Panc1 (cell line): ENCODE results near the gene TOR1B. TPM values are rescaled to one million over a fixed set of nuclear protein-coding genes. Genes with fewer than 3 reads are reported as not detected.
A peak's percentile ranks its signal among the peaks of the same experiment; 100 is the strongest.

Experiments
- ATAC-seq: fragments of 200-7000 bp; cut with Tn5 transposase; 2 replicates; pipeline ENCODE4 v1.9.1; 2020; ENCODE audit warnings: mild to moderate bottlenecking, moderate library complexity
- BruUV-seq: library from RNA; stranded (reverse); fragments of 400-500 nt; replicated peaks from 2 replicates; lab custom pipeline; 2021; lab: Mats Ljungman, UMichigan
- CTCF ChIA-PET: fragments of 300-600 bp; sonication (Branson Sonifier 250); formaldehyde crosslinking; loops from one replicate; lab custom pipeline; 2022; ENCODE audit warnings: antibody characterized with exemption; lab: Charles Lee
- POLR2A ChIA-PET: fragments of 300-600 bp; sonication (Branson Sonifier 250); formaldehyde crosslinking; loops from one replicate; lab custom pipeline; 2022; ENCODE audit warnings: antibody characterized with exemption; lab: Charles Lee
- DNase-seq: peaks from one replicate; pipeline ENCODE4 v3.0.0-alpha.2; 2010; ENCODE audit warnings: low read depth, low spot score
- H3K27ac ChIP-seq: 2 replicates; pipeline ENCODE4 v1.5.1; 2011; ENCODE audit warnings: mild to moderate bottlenecking, low read length, inconsistent platforms
- H3K27me3 ChIP-seq: fragments of 200-500 bp; sonication (Bioruptor generic); 2 replicates; pipeline ENCODE4 v1.6.0; 2014; ENCODE audit warnings: low read length, inconsistent platforms; ENCODE audit not compliant: control insufficient read depth, insufficient read depth
- H3K36me3 ChIP-seq: fragments of 200-500 bp; sonication (Bioruptor generic); 2 replicates; pipeline ENCODE4 v1.5.1; 2014; ENCODE audit warnings: inconsistent platforms, mild to moderate bottlenecking, low read length, moderate library complexity; ENCODE audit not compliant: control insufficient read depth, insufficient read depth
- H3K4me1 ChIP-seq: 2 replicates; pipeline ENCODE4 v1.5.1; 2011; ENCODE audit warnings: inconsistent platforms, mild to moderate bottlenecking, low read length, moderate library complexity; ENCODE audit not compliant: control insufficient read depth, insufficient read depth
- H3K4me3 ChIP-seq, 2 experiments: 2 replicates each; pipeline ENCODE4 v1.5.1; 2011 to 2012; ENCODE audit warnings: low read depth in 2 of 2, low read length in 2 of 2, mild to moderate bottlenecking in 2 of 2, inconsistent platforms in 1 of 2, moderate library complexity in 1 of 2
- H3K9me3 ChIP-seq: fragments of 200-500 bp; sonication (Bioruptor generic); 2 replicates; pipeline ENCODE4 v1.5.1; 2014; ENCODE audit warnings: low read depth, mild to moderate bottlenecking, inconsistent platforms, low read length, moderate library complexity; ENCODE audit not compliant: control insufficient read depth, insufficient read depth
- CTCF ChIP-seq: fragments of 450-650 bp; IDR thresholded peaks from 2 replicates; pipeline ENCODE4 v1.5.1; 2017; ENCODE audit warnings: mild to moderate bottlenecking
- POLR2AphosphoS5 ChIP-seq: IDR thresholded peaks from 2 replicates; pipeline ENCODE4 v1.6.1; 2012; ENCODE audit warnings: mild to moderate bottlenecking, low read depth, low read length, moderate library complexity
- REST ChIP-seq, 2 experiments: IDR thresholded peaks; 2 replicates each; pipeline ENCODE4 v1.6.1; 2011 to 2012; ENCODE audit warnings: low read depth in 2 of 2, control low read depth in 1 of 2, low read length in 1 of 2, mild to moderate bottlenecking in 1 of 2, moderate library complexity in 1 of 2; ENCODE audit not compliant: insufficient read depth in 1 of 2
- SIN3A ChIP-seq: IDR thresholded peaks from 2 replicates; pipeline ENCODE4 v1.6.1; 2012; ENCODE audit warnings: low read depth, mild to moderate bottlenecking, low read length, moderate library complexity, borderline replicate concordance; ENCODE audit not compliant: insufficient read depth
- TCF7L2 ChIP-seq: IDR thresholded peaks from 2 replicates; pipeline ENCODE4 v1.6.1; 2011; ENCODE audit warnings: mild to moderate bottlenecking, low read depth, low read length, inconsistent platforms
- in situ Hi-C: cut with HindIII; loops from 2 replicates; pipeline ENCODE4 v1.10.0; 2016; ENCODE audit warnings: low sequenced_read_pairs, low pct_unique_long_range_greater_than_20kb
- intact Hi-C: fragments of 100-400 bp; cut with micrococcal nuclease; formaldehyde crosslinking; loops from one replicate; pipeline ENCODE4 v1.10.0; 2022; ENCODE audit not compliant: unreplicated experiment
- total RNA-seq: library from RNA; stranded (reverse); gene quantifications from one replicate; pipeline ENCODE4 v1.2.1, GENCODE V29; 2021; ENCODE audit not compliant: unreplicated experiment

TOR1B gene
- total RNA-seq, 1 experiment from 2014 or later: 37.6 TPM

- no peaks in the 10 kb centered on the region for H3K4me1 ChIP-seq
- H3K4me3 ChIP-seq: no peak overlapping the region; a peak in 1 of 4 replicates
- ChIA-PET POLR2A (no interaction called here), CTCF (no interaction called here)
- H3K36me3 ChIP-seq: no peaks in the 10 kb centered on the region
- H3K27ac ChIP-seq: no peak overlapping the region
- intact Hi-C loops (no loop called here), in situ Hi-C loops (no loop called here)
- ATAC-seq (no peak; the same call in 1 of the 2 replicates), DNase-seq (no peak)
- no peaks in the 10 kb centered on the region for H3K27me3 ChIP-seq
- no peaks in the 10 kb centered on the region for H3K9me3 ChIP-seq
- BruUV-seq: no TSS peak
- TF ChIP-seq SIN3A (no peak), REST (IDR thresholded peaks at IDR 0.05; ENCODE audit: insufficient read depth in 1 of 2, low read depth in 2 of 2, low read length in 1 of 2) (no peak), POLR2AphosphoS5 (no peak), TCF7L2 (no peak), CTCF (no peak)
Observed at GRCh38 chr9:129776566-129776937, 26.4 kb upstream of the TOR1B start.

DNA sequence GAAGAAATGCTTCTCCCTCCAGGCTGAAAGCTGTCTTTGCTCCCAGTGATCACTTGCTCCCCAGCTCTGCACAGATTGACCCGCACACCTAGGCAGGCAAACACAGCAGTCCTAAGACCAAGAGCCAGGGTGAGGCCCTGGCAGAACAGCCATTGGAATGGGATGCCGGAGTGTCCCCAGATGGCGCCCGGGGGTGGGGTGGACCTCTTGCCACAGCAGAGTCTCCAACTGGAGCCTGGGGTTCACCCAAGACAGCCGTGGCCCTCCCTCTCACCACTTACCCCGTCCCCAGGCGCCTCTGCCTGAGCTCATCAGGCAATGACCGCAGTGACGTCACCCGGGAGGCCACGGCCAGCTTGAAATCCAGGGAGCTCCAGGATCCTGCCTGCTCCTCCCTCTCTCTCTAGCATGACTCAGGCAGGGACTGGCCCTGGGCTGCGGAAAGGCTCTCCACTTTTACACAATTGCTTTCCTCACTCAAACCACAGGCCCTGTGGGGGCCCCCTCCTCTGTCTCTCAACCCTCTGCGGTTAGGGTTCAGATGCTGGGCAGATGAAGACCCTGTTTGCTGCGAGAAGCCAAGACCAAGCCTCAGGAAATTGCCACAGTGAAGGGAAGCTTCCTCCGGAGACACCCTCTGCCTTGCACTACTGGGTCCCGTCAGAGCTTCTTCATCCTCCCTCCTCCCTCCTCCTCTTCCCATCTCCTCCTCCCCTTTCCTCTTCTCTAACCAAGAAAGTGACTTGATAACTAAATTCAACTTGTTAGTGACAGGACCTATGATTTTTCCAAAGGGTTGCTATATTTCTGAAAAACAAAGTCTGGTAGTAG lies 25.8 kb upstream of the TOR1B start:
- ATAC-seq (peak; percentile 97), DNase-seq (no peak)
- Histone ChIP-seq H3K27me3 (no peaks in the 10 kb centered on the region), H3K27ac (no peak overlapping the region), H3K4me3 (peak overlapping the region in 1 of 2 experiments; percentile 14; a peak in 1 of 4 replicates), H3K36me3 (no peaks in the 10 kb centered on the region), H3K4me1 (no peaks in the 10 kb centered on the region), H3K9me3 (no peaks in the 10 kb centered on the region)
- ChIA-PET POLR2A (no interaction called here), CTCF (interaction anchor here (0.7 kb wide), 1 partner anchor 12 kb away, joined by 5 read pairs; no protein-coding TSS in a partner anchor)
- intact Hi-C loops: no loop called here
- no peak for TF ChIP-seq CTCF
- TF ChIP-seq POLR2AphosphoS5: no peak
- no peak for TF ChIP-seq SIN3A
- TF ChIP-seq TCF7L2: no peak
- TF ChIP-seq REST (IDR thresholded peaks at IDR 0.05; ENCODE audit: insufficient read depth in 1 of 2, low read depth in 2 of 2, low read length in 1 of 2): no peak
- no TSS peak for BruUV-seq
- in situ Hi-C loops: no loop called here
